SH-SY5Y (cell line): Measurements from ENCODE around the gene TRIM37.

Experiments
- GATA2 ChIP-seq: IDR thresholded peaks from 2 replicates; pipeline ENCODE4 v1.6.1; 2011; ENCODE audit warnings: mild to moderate bottlenecking, low read depth, low read length
- GATA3 ChIP-seq: IDR thresholded peaks from 2 replicates; pipeline ENCODE4 v1.6.1; 2011; ENCODE audit warnings: low read depth, mild to moderate bottlenecking, low read length, moderate library complexity

GRCh38 chr17:59073972-59074371 is 32.7 kb downstream of the TRIM37 start:
- TF ChIP-seq GATA2 (no peak), GATA3 (no peak)
